Muscle of leg (tissue), 11 donors: ENCODE measurements around the gene PREB. TPM values are rescaled to one million over a fixed set of nuclear protein-coding genes. Genes with fewer than 3 reads are reported as not detected.

Source experiments
- DNase-seq: peaks from one replicate; pipeline ENCODE4 v3.0.0; 2013
- H3K27ac ChIP-seq: one replicate; pipeline ENCODE4 v1.5.1; 2013; ENCODE audit warnings: mild to moderate bottlenecking, low read length, control low read depth
- H3K27me3 ChIP-seq: one replicate; pipeline ENCODE4 v1.6.1; 2013; ENCODE audit warnings: low read length; ENCODE audit not compliant: control insufficient read depth, insufficient read depth
- H3K36me3 ChIP-seq: one replicate; pipeline ENCODE4 v1.6.1; 2013; ENCODE audit warnings: low read length; ENCODE audit not compliant: control insufficient read depth, insufficient read depth
- H3K4me1 ChIP-seq: one replicate; pipeline ENCODE4 v1.6.1; 2013; ENCODE audit warnings: low read length; ENCODE audit not compliant: control insufficient read depth, insufficient read depth
- H3K4me3 ChIP-seq: one replicate; pipeline ENCODE4 v1.5.1; 2013; ENCODE audit warnings: low read length, control low read depth
- H3K9me3 ChIP-seq: replicated peaks from 2 replicates; pipeline ENCODE4 v1.6.1; 2013; ENCODE audit warnings: low read depth, low read length; ENCODE audit not compliant: control insufficient read depth
- WGBS: methylation state at CpG from one replicate; pipeline ENCODE4 v1.1.5; 2013; ENCODE audit warnings: missing lambda C conversion rate; ENCODE audit not compliant: insufficient coverage; 5-methylcytosine and 5-hydroxymethylcytosine counted together
- polyA plus RNA-seq, 8 donors: library from polyadenylated mRNA; unstranded; fragments of 120-200 nt; gene quantifications; one replicate each; pipeline versions ENCODE4 v1.2.1 to v1.2.3, GENCODE V29; 2013; ENCODE audit warnings: inconsistent platforms in 1 of 8, low replicate concordance in 1 of 8; ENCODE audit not compliant: insufficient read length in 8 of 8, insufficient read depth in 1 of 8
- total RNA-seq: library from RNA; stranded (reverse); fragments of 120-200 nt; gene quantifications from one replicate; pipeline ENCODE4 v1.2.4, GENCODE V29; 2013

Gene PREB
- total and polyA plus RNA-seq, 9 donors = 26.9 to 38.9 (median 35.9) TPM

DNA sequence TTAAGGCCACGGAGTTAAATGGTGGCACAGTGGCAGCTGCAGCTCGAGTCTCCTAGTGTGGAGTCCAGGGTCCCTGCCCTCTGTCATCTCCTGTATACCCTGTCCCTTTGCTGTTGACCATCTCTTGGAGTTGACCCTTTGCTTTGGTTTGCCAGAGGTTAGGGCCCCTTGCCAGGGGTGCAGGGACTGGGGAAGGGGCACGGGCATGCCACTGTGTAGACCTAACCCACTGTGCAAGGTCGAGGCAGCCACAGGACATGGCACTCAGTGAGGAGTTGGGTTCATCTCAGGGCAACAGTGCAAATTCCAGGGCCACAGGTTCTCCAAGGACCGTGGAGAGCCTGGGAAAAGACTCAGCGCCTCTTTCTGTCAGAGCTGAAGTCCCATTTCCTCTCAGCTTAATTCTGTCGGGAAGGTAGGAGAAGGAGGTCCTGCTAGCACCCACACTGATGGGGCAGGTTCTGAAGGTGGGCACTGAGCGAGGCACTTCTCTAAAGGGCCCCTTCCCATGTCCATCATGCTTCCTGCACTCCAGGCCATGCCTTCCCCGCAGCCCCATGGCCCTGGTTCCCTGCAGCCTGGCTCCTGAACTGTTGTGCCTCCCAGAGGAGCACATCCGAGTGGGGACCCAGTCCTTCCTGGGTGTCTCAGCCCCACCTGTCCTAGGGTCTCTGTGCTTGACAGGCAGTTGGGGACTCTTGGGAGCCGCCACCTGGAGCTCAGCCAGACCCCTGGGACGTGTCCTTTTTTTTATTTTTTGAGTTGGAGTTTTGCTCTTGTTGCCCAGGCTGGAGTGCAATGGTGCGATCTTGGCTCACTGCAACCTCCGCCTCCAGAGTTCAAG is 45.1 kb downstream of the PREB start:
- 86% methylated on average over 8 of the region's 14 CpGs for WGBS
- Histone ChIP-seq H3K4me1 (peaks cover 24% of the 10 kb centered on the region), H3K36me3 (no peaks in the 10 kb centered on the region), H3K27ac (no peak overlapping the region), H3K4me3 (no peak overlapping the region), H3K9me3 (no peaks in the 10 kb centered on the region), H3K27me3 (peaks cover 4% of the 10 kb centered on the region)
- DNase-seq = no peak

DNA sequence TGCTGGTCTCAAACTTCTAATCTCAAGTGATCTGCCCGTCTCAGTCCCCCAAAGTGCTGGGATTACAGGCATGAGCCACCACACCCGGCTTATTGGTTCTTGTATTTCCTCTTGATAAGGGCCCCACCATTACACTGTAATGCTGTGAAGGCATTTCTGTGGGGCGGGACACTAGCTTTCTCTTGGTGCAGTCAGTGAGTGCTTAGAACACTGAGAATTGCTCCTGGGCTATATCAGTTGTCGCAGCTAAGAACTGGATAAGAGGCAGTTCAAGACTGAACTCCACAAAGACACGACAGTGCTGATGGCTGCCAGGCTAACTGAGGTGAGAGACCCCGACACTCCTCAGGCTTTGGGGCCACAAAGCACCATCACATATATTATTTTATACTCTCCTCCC is 45.8 kb downstream of the PREB start:
- peaks cover 3% of the 10 kb centered on the region for H3K36me3 ChIP-seq
- no peak overlapping the region for H3K27ac ChIP-seq
- H3K27me3 ChIP-seq = peaks cover 4% of the 10 kb centered on the region
- no peak for DNase-seq
- H3K4me1 ChIP-seq = peaks cover 31% of the 10 kb centered on the region
- no peaks in the 10 kb centered on the region for H3K9me3 ChIP-seq
- H3K4me3 ChIP-seq = no peak overlapping the region
- 88% methylated on average over 3 of the region's 6 CpGs for WGBS

DNA sequence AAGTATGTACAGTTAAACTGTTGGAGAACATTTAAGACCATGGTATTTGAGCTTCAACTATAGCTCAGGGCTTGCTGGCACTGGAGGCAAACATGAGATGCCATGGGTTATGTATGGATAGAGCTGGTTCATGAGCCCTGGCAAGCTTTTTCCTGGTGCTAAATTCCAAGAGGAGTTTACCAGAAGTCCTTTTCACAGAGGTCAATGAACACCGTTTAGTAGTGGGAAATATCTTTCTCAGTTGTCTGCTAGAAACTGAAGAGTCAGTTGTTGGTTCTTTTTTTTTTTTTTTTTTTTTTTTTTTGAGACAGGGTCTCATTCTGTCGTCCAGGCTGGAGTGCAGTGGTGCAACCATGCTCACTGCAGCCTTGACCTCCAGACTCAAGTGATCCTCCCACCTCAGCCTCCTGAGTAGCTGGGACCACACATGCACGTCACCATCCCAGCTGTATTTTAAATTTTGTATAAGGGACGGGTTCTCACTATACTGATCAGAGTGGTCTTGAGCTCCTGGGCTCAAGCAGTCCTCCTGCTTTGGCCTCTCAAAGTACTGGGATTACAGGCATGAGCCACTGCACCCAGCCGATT is 46.5 kb downstream of the PREB start:
- Histone ChIP-seq H3K4me1 (peaks cover 38% of the 10 kb centered on the region), H3K27ac (no peak overlapping the region), H3K9me3 (no peaks in the 10 kb centered on the region), H3K4me3 (no peak overlapping the region), H3K27me3 (peaks cover 4% of the 10 kb centered on the region), H3K36me3 (peaks cover 6% of the 10 kb centered on the region)
- DNase-seq = no peak
- WGBS = 94% methylated on average over 2 of the region's 5 CpGs

DNA sequence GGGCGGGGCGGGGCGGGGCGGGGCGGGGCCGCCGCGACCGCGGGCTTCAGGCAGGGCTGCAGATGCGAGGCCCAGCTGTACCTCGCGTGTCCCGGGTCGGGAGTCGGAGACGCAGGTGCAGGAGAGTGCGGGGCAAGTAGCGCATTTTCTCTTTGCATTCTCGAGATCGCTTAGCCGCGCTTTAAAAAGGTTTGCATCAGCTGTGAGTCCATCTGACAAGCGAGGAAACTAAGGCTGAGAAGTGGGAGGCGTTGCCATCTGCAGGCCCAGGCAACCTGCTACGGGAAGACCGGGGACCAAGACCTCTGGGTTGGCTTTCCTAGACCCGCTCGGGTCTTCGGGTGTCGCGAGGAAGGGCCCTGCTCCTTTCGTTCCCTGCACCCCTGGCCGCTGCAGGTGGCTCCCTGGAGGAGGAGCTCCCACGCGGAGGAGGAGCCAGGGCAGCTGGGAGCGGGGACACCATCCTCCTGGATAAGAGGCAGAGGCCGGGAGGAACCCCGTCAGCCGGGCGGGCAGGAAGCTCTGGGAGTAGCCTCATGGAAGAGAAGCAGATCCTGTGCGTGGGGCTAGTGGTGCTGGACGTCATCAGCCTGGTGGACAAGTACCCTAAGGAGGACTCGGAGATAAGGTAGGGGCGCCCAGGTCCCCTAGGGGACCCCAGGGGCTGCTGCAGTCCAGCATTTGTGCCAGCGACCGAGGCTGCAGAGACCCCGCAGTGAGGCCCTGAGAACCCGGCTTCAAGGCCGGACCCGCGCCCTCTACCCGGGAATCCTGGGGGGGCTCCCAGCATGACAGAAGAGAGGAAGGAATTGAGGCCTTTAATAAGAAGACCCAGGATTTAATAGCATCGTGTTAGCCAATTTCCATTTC is 47.5 kb downstream of the PREB start, which contains the start of gene KHK:
Gene KHK (plus strand): TSS at position 49 of the 870 bp plus-strand sequence. CDS start 488 bp downstream, at position 537.
- Histone ChIP-seq H3K4me3 (peak within 1 kb of the TSS; percentile 62), H3K27me3 (peaks cover 4% of the 10 kb centered on the region), H3K27ac (peak within 1 kb of the TSS; percentile 71), H3K36me3 (peaks cover 11% of the 10 kb centered on the region), H3K4me1 (peaks cover 48% of the 10 kb centered on the region), H3K9me3 (no peaks in the 10 kb centered on the region)
- 3% methylated on average over 51 of the region's 54 CpGs for WGBS
- no peak for DNase-seq

DNA sequence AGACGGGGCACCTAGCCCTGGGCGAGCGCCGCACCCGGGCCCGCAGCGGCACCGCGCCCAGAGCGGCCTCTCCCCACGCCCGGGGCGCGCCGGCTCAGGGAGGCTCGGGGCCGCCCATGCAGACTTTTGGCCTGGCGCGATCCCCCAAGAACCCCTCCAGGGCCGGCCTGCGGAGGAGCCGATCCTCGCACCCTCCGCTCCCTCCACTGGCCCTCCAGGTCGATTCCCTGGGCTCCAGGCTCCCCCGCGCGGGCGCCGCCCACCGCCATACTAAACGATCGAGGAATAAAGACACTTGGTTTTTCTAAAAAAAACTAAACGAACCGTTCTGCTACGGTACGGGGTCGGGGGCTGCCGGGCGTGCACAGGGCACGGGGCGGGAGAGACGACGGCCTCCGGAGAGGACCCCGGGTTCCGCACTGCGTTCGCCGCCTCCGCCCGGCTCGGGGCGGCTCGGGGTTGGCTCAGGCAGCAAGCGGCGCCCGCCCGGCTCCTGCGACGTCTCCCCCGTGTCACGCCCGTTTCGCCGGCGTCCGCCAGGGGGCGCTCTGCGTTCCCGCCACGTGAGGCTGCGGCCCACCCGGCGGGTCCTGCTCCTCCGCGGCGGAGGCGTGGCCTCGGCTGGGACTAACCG is 48.2 kb downstream of the PREB start:
- peaks cover 55% of the 10 kb centered on the region for H3K4me1 ChIP-seq
- H3K36me3 ChIP-seq = peaks cover 14% of the 10 kb centered on the region
- peak overlapping the region; percentile 71 for H3K27ac ChIP-seq
- no peaks in the 10 kb centered on the region for H3K9me3 ChIP-seq
- peaks cover 4% of the 10 kb centered on the region for H3K27me3 ChIP-seq
- H3K4me3 ChIP-seq = peak overlapping the region; percentile 62
- peak; percentile 97 for DNase-seq
- under 1% methylated on average over 79 of the region's 81 CpGs for WGBS

DNA sequence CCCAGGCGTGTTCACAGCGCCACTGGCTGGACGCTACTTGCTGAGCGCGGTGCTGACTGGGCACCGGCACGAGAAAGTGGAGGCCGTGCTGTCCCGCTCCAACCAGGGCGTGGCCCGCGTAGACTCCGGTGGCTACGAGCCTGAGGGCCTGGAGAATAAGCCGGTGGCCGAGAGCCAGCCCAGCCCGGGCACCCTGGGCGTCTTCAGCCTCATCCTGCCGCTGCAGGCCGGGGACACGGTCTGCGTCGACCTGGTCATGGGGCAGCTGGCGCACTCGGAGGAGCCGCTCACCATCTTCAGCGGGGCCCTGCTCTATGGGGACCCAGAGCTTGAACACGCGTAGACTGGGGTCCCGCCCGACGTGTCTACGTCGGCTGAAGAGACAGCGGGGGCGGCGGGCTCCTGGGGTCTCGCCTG is 48.8 kb downstream of the PREB start:
- peak overlapping the region; percentile 62 for H3K4me3 ChIP-seq
- H3K9me3 ChIP-seq = no peaks in the 10 kb centered on the region
- peaks cover 61% of the 10 kb centered on the region for H3K4me1 ChIP-seq
- peaks cover 14% of the 10 kb centered on the region for H3K36me3 ChIP-seq
- peak; percentile 78 for DNase-seq
- H3K27ac ChIP-seq = peak overlapping the region; percentile 4
- 3% methylated on average over 38 of the region's 38 CpGs for WGBS
- peaks cover 4% of the 10 kb centered on the region for H3K27me3 ChIP-seq

DNA sequence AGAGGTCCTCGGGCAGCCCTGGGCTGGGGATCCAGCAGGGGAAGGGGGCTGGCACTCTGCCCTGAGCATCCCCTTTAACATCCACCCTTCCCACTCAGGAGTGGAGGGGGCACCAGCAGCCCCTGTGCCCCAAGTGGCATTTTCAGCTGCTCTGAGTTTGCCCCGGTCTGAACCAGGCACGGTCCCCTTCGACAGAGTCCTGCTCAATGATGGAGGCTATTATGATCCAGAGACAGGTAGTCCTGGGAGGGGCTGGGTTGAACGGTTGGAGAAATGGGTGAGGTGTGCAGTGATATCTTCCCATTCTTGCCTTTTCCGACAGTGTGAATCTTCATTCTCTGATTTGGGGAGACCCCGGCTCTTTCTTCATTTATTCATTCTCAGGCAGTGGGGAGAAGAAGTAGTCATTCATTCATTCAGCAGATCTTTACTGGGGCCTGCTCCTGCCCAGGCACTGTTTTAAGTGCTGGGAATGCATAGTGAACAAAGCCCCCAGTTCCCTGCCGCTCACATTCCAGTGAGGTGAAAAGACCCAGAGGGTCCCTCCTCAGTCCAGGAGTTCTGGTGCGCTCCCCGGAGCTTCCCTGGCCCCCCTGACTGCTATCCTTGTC is 49.3 kb downstream of the PREB start:
- Histone ChIP-seq H3K9me3 (no peaks in the 10 kb centered on the region), H3K27ac (peak overlapping the region; percentile 4), H3K36me3 (peaks cover 14% of the 10 kb centered on the region), H3K4me1 (peaks cover 66% of the 10 kb centered on the region), H3K27me3 (peaks cover 4% of the 10 kb centered on the region), H3K4me3 (peak overlapping the region; percentile 62)
- WGBS = 51% methylated on average over 6 of the region's 10 CpGs
- DNase-seq = no peak

DNA sequence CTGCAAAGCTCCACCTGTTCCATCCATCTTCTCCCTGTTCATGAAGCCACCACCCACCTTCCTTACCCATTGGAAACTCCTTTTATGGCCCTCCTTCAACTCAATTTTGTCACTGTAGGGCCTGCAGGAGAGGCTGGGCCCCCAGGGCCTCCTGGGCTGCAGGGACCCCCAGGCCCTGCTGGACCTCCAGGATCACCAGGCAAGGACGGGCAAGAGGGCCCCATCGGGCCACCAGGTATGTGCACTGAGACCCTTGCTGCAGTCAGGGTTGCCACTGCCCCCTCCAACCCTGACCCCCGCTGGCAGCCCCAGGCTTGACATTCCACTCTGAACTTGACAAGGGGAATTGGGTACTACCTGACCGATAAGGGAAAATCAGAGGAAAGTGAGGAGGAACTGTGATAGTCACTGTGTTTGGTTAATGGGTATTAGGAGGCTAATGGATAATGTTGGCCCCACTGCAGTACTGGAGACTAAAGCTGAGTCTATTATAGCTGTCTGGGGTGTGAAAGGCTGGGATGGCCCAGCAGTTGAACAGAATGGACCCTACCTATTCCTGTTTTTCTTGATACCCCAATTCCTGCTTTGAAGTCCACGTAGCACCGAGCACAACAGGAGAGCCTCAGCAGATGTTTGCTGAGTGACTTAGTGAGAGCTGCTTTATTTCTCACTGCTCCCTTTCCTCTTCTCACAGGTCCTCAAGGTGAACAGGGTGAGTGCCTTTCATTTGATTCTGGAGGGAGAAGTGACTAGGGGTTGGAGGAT is 50.0 kb downstream of the PREB start:
- no peak overlapping the region for H3K4me3 ChIP-seq
- DNase-seq = no peak
- peaks cover 4% of the 10 kb centered on the region for H3K27me3 ChIP-seq
- no peaks in the 10 kb centered on the region for H3K9me3 ChIP-seq
- 83% methylated on average over 4 of the region's 6 CpGs for WGBS
- H3K36me3 ChIP-seq = peaks cover 14% of the 10 kb centered on the region
- peaks cover 73% of the 10 kb centered on the region for H3K4me1 ChIP-seq
- no peak overlapping the region for H3K27ac ChIP-seq
